D721Med (cell line): ENCODE data around the gene TAF1B.

Source experiments
- DNase-seq: peaks from one replicate; pipeline ENCODE4 v3.0.0; 2011; ENCODE audit warnings: low spot score; ENCODE audit not compliant: insufficient read length
- FAIRE-seq: peaks from 2 replicates; lab custom pipeline; 2011; peaks lifted over from hg19 to GRCh38; lab: Jason Lieb, UNC
- TF ChIP-seq, protein P1 (sequence below): IDR thresholded peaks from 2 replicates; pipeline ENCODE4 v1.5.1; 2012; ENCODE audit warnings: mild to moderate bottlenecking, control low read depth; ENCODE audit not compliant: insufficient read depth; ENCODE audit errors: missing control alignments

The TAF1B gene

DNA sequence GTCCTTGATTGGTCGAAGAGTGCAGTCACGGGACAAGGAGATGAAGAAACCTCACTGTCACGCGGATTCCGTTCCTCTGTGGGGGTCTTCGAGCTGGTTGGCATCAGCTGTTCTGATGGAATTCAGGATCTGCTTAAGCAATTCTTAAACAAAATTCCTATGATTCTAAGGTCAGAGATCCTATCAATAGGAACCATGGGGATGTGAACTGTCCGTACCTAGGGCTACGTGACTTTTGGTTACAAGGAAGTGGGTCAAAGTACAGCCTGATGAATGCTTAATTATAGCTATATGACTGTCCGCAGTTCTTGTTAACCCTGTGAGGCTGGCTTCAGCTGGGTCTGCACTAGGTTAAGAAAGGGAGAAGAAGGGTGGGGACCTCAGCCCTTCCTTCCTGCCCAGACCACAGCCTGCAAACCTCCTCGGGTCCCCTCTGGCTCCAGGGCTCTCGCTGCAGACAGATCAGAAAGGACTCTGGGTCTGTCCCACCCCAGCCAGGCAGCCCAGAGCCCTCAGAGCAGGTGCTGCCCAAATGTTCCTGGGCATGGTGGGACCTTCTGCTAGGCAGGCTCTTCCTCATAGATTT, 44.2 kb upstream of the TAF1B start:
- no peak for FAIRE-seq
- TF ChIP-seq, protein P1, sequence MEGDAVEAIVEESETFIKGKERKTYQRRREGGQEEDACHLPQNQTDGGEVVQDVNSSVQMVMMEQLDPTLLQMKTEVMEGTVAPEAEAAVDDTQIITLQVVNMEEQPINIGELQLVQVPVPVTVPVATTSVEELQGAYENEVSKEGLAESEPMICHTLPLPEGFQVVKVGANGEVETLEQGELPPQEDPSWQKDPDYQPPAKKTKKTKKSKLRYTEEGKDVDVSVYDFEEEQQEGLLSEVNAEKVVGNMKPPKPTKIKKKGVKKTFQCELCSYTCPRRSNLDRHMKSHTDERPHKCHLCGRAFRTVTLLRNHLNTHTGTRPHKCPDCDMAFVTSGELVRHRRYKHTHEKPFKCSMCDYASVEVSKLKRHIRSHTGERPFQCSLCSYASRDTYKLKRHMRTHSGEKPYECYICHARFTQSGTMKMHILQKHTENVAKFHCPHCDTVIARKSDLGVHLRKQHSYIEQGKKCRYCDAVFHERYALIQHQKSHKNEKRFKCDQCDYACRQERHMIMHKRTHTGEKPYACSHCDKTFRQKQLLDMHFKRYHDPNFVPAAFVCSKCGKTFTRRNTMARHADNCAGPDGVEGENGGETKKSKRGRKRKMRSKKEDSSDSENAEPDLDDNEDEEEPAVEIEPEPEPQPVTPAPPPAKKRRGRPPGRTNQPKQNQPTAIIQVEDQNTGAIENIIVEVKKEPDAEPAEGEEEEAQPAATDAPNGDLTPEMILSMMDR, result no peak
- no peak for DNase-seq

DNA sequence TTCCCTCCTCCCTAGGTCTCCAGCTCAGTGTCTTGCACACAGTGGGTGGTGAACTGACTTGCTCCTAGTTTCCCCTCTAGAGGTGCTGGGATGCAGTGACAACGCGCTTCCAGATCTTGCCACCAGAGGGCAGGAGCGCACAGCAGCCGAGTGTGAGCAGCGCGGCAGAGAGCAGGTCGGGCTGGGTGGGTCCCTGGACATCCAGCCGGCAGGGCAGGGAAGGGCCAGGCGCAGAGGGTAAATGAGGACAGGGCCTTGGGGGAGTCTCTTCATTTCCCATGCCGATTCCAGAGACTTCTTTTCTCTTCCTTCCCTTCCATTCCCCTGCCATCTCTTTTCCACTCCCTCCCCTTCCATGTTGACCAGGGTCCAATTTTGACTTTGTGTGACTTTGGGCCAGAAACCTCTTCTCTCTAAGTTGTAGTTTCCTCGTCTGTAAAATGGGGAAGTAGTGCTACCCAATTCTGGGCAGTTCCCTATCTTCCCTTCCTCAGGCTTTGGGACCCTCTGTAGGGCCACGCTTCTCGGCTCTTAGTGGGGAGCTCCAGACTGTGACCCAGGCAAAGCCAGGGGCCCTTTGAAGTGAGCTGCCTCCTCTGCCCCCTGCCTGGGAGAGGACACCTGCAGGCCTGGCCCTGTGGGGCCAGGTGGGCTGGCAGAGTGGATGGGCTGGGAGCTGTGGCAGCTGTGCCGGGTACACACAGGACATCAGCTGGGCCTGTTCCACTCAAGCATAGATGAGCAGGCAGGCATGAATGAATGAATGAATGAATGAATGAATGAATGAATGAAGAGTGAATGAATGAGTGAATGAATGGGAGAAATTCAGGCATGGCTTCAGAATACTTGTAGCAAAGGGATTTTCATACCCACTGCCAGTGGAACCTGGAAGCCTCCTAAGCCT, 43.3 kb upstream of the TAF1B start:
- no peak for FAIRE-seq

DNA sequence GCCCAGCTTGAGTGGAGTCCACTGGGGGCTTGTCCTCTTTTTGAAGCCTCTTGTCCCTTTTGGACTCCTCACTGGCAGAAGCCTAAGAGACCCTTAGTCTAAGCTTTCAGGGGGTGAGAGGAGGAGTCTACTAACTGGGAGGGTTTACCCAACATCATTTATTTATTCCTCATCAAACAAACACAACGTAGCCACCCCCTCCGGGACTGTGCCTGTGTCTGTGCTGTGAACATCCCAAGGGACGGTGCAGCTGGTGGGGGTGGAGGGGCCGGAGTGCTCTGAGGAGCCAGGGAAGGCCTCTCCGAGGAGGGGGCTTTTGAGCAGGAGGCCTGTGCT, 42.7 kb upstream of the TAF1B start:
- FAIRE-seq (no peak), DNase-seq (no peak)
- TF ChIP-seq, protein P1, result no peak

More for the DNA sequence above, 43.3 kb upstream of the TAF1B start:
- TF ChIP-seq, protein P1, result peak; percentile 96
- DNase-seq, result peak; percentile 88

DNA sequence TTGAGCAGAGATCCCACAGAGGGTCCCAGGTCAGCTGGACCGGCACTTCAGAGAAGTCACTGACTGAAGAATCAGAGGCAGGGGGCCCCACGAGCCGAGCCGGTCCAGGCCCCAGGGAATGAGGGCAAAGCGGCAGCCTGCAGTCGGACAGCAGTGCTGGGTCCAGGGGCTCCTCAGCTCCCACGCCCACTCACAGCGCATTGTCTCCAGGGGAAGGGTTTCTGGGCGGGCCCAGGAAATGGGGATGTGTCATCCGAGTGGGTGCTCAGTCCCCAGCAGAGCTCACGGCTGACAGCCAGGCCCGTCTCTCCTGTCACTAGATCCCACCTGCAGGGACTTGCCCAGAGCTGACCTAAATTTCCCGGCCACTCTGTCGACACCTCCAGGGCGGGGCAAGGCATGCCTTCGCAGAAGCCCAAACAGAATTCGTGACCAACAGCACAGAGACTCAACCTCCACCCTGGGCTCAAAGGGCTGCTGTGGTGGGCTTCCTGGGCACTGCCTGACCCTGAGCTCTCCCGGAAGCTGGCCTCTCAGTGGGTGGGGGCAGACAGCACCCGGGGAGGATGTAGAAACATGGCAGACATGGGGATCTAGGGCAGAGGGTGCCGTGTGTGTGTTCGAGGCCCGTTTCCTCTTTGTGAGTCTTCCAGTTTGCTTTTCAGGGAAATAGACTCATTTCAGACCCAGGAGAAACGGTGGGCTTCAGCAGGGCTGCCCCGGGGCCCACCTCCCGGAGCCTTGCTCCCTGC, 42.1 kb upstream of the TAF1B start:
- TF ChIP-seq, protein P1, result no peak
- FAIRE-seq (no peak), DNase-seq (no peak)

DNA sequence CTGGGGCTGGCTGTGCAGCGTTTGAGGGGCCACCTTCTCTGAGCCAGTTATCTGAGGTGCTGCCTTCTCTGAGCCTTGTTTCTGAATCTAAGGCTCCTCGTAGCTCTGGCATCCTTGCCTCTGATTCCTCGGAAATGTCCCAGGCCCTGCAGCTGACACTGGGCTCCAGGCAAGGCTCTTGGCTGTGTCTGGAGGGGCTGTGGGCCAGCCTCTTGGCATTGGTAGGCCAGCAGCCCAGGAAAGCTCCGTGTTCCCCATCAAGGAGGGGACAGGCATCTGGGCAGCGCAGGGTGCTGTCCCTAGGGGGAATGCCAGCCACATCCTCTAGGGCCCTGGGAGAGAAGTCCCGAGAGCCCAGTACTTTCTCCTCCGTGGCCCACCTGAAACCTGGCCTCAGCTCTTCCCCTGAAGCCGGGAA, 40.7 kb upstream of the TAF1B start:
- DNase-seq (no peak), FAIRE-seq (no peak)
- TF ChIP-seq, protein P1, result no peak

DNA sequence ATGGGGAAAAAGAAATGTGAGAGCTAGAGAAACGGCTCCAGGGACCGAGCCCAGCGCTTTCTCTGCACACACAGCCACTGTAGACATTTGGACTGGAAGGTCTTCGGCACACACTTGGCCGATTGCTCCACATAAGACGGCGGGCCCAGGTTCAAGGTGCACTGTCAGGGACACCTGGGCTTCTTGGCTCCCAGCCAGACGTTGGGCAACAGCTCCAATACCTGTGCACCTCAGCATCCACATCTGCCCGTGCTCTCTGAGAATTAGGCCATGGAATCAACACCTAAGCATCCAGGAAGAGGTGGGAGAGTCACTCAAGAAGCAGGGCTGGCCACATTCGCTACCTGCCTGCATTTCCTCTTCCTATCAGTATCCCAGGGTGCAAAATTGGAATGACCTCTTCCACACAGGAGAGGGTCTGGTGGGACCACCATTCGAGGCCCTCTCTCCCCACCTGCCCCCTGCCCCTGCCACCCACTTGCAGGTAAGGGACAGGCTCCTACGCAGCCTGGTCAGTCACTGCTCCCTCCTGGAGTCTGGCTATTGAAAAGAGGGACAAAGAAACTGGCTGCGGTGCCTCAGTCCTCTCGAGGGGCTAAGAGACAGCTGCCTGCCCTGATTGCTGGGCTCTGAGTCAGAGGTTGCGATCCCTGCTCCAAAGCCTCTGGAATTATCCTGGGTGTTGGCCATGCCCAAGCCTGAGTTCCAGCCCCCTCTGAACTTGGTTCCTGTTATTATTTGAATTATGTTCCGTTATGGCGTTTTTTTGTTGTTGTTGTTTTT, 40.1 kb upstream of the TAF1B start:
- TF ChIP-seq, protein P1, result no peak
- FAIRE-seq (no peak), DNase-seq (no peak)
